Activated CD4-positive, CD25-positive, alpha-beta regulatory T cell treated with anti-CD3 and anti-CD28 coated beads, Interleukin-2, amount 50 U/mL, for 16 hours (primary cell): ENCODE results near the gene MIAT.
"Not testable (repeated sequence)": the region's sequence is repeated elsewhere in the genome, so short reads cannot be mapped to it uniquely, and the experiment has no call there.

Source experiments
- DNase-seq: peaks from one replicate; pipeline ENCODE4 v3.0.0-alpha.2; 2020; ENCODE audit warnings: low read depth, low spot score

Gene MIAT

DNA sequence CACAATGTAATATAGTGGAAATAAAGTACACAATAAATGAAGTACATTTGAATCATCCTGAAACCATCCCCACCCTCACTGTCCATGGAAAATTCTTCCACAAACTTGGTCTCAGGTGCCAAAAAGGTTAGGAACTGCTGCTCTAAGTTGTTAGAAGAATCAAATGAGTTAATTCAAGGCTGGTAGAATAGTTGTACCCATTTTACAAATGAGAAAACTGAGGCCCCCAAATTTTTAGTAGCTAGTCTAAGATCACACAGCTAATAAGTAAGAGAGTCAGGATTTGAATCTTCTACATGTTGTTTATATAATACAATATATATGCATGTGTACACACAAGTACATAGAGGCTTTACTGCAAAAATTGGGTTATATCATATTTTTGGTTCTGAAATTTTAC lies 43.1 kb downstream of the MIAT start:
- DNase-seq, result no peak

DNA sequence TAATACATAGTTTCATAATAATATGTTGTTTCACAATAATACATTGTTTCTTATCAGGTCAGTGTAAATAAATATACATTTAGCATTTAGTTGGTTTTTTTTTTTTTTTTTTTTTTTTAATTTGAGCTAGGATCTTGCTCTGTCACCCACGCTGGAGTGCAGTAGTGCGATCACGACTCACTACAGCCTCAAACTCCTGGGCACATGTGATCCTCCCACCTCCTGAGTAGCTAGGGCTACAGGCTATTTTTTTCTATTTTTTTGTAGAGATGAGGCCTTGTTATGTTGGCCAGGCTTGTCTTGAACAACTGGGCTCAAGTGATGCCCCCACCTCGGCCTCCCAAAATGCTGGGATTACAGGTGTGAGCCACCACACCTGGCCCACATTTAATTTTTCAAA lies 43.5 kb downstream of the MIAT start:
- no peak for DNase-seq

DNA sequence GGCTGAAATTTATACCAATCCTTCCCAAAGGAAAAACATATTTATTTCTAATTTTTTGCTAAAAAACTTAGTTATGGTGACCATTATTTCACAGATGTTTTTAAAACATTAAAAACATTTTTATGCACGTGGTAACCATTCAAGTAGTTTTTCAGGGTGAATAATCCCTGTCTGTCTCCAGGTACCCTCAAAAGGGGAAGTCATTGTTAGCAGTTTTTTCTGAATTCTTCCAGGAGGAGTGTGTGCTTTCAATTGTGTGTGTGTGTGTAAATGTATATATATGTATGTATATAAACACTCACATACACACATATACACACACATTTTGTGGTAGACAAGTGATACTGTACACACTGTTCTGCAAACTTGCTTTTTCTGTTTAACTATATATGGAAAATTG lies 43.9 kb downstream of the MIAT start:
- DNase-seq, result no peak

DNA sequence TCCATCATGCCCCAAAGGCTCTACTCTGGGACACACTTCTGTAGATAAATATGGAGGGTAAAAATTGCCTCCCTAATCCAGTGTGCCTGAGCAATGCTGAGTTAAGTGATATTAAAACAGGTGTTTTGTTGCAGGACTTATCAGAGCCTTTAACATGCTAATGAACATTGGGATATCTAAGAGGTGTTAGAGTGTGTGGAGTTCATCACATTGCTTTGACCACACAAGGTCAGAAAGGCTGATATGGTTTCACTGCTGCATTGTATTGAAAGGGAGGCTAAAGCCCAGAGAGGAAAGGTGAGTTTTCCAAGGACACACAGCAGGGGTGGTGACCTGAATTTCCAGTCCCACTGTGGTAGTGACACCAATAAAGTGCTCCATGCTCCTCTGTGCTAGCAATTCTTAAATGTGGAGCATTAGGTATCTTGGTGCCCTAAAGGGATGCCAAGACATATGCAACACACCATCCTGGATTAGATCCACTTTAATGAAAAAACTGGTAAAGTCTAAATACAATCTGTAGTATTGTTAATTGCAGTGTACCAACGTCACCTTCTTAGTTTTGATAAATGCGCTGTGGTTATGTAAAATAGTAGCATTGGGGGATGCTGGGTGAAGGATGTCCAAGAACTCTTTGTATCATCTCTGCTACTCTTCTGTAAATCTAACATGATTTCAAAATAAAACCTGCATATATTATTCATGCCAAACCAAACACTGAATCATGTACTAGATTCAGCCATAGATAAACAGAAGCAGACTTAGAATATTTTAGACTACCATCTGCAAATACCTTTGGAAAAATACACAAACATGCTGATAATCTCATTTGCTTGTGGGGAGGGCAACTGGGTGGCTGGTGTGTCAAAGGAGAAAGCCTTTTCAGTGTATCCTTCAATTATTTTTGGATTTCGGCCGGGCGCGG lies 45.8 kb downstream of the MIAT start:
- no peak for DNase-seq

DNA sequence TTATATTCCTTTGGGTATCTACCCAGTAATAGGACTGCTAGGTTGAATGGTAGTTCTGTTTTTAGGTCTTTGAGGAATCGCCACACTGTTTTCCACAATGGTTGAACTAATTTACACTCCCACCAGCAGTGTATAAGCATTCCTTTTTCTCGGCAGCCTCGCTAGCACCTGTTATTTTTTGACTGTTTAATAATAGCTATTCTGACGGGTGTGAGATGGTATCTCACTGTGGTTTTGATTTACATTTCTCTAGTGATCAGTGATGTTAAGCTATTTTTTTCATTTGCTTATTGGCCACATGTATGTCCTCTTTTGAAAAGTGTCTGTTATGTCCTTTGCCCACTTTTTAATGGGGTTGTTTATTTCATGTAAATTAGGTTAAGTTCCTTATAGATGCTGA lies 48.0 kb downstream of the MIAT start:
- not testable (repeated sequence) for DNase-seq

DNA sequence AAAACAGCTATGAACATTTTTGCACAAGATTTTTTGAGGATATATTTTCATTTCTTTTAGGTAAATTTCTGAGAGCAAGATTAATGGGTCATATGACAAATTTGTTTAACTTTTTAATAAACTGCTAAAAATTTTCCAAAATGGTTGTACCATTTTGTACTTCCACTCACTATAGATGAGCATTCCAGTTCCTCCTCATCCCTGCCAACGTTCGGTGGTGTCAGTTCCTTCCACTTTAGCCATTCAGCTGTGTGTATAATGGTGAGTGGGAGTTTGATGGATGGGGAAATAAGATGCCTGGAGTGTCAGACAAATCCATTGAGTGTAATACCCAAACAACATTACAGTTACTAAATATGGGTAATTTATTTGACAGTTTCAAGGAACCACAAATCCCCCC lies 49.7 kb downstream of the MIAT start:
- DNase-seq, result no peak

DNA sequence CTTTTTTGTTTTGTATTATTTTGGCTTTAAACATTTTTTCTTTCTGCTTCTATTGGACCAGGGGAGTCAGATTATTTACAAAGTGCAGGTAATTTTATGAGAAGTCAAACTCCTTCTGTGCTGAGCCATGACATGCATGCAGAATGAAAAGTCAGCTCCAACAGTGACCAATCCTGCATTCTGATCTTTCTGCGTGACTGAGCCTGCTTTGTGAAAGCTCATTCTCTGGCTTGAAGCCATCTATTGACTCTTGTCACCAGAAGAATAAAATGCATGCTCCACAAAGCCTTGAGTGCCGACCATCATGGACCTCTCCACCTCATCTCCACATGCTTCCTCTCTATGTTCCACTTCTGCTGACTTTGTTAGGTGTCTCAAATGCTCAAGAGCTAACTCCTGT lies 50.2 kb downstream of the MIAT start:
- no peak for DNase-seq

DNA sequence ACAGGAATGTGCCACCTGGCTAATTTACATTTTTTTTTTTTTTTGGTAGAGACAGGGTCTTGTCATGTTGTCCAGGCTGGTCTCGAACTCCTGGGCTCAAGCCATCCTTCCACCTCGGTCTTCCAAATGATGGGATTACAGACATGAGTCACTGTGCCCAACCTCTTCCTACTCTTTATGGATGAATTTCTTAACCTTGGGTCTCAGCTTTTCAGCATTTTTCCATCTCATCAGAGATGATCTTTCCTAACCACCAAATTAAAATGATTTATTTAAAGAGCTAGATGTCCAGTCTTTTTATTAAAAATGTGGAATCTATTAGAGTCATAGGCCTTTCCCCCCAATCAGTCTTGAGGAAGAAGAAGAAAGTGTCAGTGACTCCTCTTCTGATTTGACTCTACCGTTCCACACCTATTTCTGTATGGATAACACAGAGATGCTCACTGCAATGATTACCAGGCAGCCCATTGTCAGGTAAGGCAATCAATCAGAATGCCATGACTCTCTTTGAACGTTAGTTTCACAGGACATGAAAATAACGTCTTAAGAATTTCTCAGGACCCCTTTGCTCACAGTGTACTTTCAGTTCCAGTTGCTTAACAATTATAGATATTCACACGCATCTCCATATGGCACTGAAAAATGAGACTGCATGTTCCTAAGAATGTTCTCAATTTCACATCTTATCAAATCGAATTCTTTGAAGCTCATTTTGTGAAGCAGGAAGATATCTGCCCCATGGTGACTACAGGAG lies 51.0 kb downstream of the MIAT start:
- DNase-seq, result no peak

DNA sequence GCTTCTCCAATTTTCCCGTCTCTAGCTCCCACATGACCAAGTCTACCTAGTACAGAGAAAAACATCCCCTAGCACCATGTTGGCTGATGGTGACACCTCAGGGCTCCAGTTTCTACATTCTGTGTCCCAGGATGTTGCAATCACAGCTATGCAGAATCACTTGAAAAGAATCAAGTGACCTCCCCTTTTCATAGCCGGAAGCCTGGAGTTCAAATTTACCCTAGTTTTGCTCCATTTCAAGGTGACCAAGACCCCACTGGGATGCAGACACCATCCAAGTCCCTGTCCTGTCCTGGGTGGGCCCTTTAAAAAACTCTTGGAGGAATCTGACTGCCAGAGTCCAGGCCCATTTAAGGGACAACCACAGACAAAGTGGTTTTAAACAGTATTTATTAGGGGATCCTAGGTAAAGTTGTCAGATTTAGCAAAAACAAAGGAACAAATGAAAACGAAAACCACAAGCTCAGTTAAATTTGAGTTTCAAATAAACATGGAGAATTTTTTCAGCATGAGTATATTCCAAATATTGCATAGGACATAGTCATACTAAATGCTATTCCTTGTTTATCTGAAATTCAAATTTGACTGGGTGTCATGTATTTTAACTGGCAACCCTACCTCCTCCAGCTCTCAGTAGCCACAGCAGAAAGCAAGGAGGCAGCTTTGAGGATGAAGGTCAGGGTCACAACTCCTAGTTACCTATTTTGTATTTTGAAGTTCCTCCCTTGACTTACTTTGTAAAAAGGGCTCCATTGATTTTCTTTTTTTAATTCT lies 52.4 kb downstream of the MIAT start:
- no peak for DNase-seq

DNA sequence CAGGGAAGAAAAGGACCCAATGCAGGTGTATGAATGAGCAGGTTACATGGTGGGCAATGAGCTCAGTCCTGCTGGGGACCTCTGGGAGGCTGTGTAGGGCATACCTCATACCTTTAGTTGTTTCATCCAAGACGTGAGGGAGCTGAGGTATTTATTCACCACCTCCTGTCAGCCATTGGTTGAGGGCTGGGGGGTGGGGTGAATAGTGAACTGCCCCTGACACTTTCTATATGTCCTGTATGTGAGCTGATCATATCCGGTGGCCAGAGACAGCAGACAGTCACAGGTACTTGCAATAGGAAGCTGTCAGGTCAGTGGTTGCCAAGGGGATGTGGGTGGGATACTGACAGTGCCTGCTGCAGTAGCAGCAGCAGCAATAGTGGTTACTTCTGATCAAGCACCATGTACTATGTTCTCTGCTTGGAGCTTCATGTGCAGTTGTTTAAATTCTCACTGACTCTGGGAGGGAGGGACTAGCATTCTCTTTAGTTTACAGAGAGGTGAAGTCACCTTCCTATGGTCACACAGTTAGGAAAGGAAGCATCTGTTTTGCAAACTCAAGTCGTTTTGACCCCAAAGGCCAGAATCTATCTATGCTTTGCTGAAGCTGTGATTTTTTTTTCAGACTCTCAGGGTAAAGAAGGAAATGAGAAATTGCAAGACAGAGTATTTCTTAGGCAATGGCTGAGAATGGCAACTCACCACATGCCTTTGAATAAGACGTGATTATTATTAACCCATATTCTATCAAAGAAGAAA lies 54.0 kb downstream of the MIAT start:
- no peak for DNase-seq

DNA sequence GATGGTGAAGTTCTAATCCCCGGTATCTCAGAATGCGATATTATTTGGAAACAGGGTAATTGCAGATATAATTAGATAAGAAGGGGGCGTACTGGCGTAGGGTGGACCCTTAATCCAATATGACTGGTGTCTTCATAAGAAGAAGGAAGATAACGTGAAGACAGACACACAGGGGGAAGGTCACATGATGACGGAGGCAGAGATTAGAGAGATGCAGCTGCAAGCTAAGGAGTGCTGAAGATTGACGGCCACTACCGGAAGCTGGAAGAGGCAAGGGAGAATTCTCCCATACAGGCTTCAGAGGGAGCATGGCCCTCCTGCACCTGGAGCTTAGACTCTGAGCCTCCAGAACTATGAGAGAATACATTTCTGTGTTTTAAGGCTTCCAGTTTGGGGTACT lies 54.8 kb downstream of the MIAT start:
- no peak for DNase-seq

DNA sequence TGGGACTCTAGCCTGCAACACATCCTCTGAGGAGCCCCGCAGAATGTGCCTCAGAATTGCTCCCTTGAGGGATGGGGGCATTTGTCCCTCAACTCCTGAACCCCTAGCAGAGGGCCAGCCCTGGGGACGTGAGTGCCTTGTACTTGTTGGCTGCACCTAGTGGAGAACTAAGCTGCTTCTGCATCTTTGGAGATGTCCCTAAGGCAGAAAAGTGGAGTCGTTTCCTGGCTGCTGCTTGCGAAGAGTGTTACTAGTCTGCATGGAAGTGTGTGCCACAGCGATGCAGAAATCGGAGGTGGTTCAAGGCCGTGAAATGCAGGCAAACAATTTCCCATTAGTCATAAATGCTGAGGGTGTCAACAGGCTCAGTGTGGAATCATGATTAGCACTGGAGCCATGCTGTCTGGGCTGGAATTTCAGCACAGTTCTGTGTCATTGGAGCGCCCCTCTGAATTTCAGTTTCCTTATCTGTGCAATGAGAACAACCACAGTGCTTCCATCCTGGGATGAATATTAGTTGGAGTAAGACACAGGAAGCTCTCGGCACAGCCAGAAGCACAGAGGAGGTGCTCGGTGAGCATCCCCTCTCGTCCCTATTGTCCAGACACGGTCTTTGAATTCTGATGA lies 56.5 kb downstream of the MIAT start:
- no peak for DNase-seq

DNA sequence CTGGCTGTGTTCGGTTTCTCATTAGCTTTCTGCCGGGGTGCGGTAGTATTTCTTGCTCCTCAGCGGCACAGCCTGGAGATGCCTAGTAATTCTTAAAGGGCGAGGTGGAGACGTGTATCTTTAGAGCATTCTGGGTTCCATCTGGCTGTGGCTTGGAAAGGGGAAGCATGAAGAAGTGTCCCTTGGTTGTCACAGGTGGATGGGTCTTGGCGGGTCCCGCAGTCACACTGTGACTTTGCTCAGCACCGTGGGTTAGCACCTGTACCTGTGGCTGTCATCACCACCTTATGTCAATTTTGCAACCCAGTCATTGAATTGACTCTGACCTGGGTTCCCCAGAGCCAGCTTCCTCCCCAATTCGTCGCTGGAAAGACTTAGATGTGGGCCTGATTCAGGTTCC lies 57.6 kb downstream of the MIAT start:
- no peak for DNase-seq

DNA sequence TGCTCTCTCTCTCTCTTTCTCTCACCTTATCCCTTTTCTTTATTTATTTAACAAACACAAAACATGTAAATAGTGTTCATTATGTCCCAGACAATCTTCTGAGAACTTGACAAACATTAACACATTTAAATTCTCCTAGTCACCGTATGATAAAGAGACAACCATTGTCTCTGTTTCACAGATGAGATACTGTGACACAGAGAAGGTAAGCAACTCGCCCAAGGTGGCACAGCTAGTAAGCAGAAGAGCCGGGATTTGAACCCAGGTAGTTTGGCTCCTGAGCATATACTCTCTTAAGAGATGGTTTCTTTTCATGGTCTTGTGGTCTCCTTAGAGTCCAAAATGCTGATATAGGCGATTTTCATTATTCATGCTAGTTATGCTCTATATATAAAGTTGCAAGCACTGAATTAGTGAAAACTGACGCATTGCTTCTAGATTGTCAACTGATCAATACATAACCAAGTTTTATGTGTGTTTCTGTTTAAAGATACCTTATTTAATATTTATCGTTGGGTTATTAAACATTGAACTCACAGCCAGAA lies 58.1 kb downstream of the MIAT start:
- DNase-seq, result no peak

DNA sequence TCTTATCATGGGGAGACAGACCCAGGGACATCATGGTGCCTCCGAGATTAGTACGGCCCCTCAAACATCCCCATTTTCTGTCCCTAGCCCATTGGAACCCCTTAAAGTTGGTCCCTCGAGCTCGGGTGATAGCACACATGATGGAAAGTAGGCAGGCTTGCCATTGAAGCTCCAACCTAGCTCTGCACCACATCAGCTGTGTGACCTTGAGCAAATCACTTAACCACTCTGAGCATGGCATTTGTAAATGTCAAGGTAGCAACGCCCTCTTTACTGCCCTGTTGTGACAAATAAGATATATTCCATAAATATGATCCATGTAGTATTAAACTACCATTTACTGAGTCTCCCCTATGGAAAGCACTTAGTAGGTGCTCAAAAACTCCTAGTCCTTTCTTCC lies 61.1 kb downstream of the MIAT start:
- no peak for DNase-seq

DNA sequence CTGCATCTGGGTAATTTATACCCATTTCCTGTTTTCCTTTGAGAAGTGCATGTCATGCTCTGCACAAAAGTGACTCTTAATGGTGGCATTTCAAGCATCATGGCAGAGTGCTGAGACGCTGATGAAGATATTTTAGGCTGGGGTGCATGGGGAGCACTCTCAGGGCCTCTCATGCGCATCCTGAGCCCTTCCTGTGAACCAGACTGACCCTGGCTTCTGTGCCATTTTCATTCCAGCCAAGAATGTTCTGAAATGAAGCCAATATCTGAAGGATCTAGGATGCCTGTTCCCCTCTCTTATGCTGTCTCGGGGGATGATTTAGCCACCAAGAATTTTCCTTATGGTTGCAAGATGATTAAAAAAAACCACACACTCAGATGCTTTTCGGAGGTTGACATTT lies 61.5 kb downstream of the MIAT start:
- DNase-seq, result no peak

DNA sequence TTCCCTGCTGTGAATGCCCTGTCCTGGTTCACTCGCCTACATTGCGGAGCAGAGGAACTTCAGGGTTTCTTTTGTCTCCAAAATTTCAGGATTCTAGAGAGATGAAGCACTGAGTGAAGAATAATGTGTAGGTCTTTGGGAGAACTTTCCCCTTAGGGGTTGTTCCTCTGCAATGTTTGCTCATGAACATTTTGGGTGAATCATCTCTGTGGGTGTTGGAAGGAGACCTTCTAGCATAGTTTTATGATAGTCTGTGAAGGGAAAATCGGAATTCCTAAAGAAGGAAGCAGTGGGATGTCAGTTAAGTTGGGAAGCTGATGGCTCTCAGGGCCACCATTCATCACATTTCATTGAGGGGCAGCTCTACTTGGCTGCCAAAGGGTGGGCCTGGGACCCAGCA lies 64.8 kb downstream of the MIAT start:
- DNase-seq, result no peak

DNA sequence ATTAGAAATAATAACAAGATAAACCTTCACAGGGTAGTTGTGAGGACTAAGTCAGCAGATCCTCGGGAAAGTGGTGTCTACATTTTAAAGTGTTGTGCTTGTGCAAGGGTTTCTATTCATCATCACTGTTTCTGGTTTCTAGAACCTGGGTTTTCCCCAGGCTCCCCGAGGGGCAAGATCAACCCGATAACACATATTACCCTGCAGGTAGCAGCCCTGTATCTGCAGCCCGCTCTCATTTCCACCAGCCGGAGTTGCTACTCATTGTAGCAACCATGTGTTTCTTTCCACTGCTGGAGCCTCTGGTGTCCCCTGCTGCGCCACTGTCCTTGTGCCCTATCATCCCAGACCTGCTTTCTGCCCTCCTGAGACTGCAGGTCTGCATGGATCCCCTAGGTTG lies 67.0 kb downstream of the MIAT start:
- DNase-seq, result no peak

DNA sequence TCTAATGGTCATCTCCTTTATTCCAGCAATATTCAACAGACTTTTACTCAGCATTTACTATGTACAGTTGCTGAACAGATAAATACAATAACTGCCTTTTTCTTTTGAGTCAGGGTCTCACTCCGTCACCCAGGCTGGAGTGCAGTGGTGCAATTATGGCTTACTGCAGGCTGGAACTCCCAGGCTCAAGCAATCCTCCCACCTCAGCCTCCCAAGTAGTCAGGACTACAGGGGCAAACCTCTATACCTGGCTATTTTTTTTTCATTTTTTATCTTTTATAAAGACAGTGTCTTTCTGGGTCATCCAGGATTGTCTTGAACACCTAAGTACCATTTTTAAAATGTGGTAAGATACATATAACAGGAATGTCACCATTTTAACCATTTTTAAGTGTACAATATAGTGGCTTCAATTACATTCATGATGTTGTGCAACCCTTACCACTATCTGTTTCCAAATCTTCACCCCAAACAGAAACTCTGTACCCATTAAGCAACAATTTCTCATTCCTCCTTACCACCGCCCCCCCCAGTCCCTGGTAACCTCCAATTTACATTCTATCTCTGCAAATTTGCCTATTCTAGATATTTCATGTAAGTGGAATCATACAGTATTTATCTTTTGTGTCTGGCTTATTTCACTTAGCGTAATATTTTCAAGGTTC lies 67.8 kb downstream of the MIAT start:
- DNase-seq, result no peak
